DND-41 (cell line): ENCODE measurements around the gene MGAT5.

Source experiments
- ATAC-seq: fragments of 200-7000 bp; cut with Tn5 transposase; 3 replicates; pipeline ENCODE4 v1.9.1; 2021; ENCODE audit warnings: low read depth; ENCODE audit not compliant: insufficient read depth
- DNase-seq: peaks from one replicate; pipeline ENCODE4 v3.0.0-alpha.2; 2020
- H2AFZ ChIP-seq: 2 replicates; pipeline ENCODE4 v1.6.0; 2012; ENCODE audit warnings: low read depth, low read length
- H3K27ac ChIP-seq: 2 replicates; pipeline ENCODE4 v1.5.1; 2012; ENCODE audit warnings: low read length, inconsistent platforms
- H3K27me3 ChIP-seq: fragments of 200-600 bp; sonication (generic); 2 replicates; pipeline ENCODE4 v1.6.0; 2012; ENCODE audit warnings: low read length, mild to moderate bottlenecking, inconsistent platforms; ENCODE audit not compliant: insufficient read depth, poor library complexity
- H3K36me3 ChIP-seq: 2 replicates; pipeline ENCODE4 v1.5.1; 2012; ENCODE audit warnings: low read length, inconsistent platforms; ENCODE audit not compliant: insufficient read depth
- H3K4me1 ChIP-seq: 2 replicates; pipeline ENCODE4 v1.5.1; 2012; ENCODE audit warnings: mild to moderate bottlenecking, low read length; ENCODE audit not compliant: insufficient read depth
- H3K4me2 ChIP-seq: 2 replicates; pipeline ENCODE4 v1.6.0; 2012; ENCODE audit warnings: mild to moderate bottlenecking, moderate library complexity, low read length, inconsistent platforms; ENCODE audit not compliant: insufficient read depth
- H3K4me3 ChIP-seq, 2 experiments: fragments of 200-600 bp in 1 of 2; shearing (Covaris generic) in 1 of 2; 2 replicates each; pipeline ENCODE4 v1.5.1; 2012 to 2016; ENCODE audit warnings: inconsistent platforms in 2 of 2, low read length in 2 of 2, mild to moderate bottlenecking in 2 of 2, low read depth in 1 of 2, moderate library complexity in 1 of 2
- H3K79me2 ChIP-seq: 2 replicates; pipeline ENCODE4 v1.6.0; 2012; ENCODE audit warnings: low read length, inconsistent platforms; ENCODE audit not compliant: insufficient read depth
- H3K9ac ChIP-seq: 2 replicates; pipeline ENCODE4 v1.6.0; 2012; ENCODE audit warnings: low read depth, mild to moderate bottlenecking, inconsistent platforms, low read length, moderate library complexity
- H3K9me3 ChIP-seq: 2 replicates; pipeline ENCODE4 v1.5.1; 2012; ENCODE audit warnings: low read length, moderate library complexity, mild to moderate bottlenecking, inconsistent platforms; ENCODE audit not compliant: insufficient read depth, severe bottlenecking
- H4K20me1 ChIP-seq: 2 replicates; pipeline ENCODE4 v1.6.0; 2012; ENCODE audit warnings: low read length; ENCODE audit not compliant: insufficient read depth
- EZH2 ChIP-seq: IDR thresholded peaks from 3 replicates; pipeline ENCODE4 v1.6.1; 2012; ENCODE audit warnings: borderline replicate concordance, low read depth, mild to moderate bottlenecking, moderate library complexity, low read length, inconsistent platforms; ENCODE audit not compliant: severe bottlenecking
- TF ChIP-seq, protein P1 (sequence below): IDR thresholded peaks from 2 replicates; pipeline ENCODE4 v1.5.1; 2012; ENCODE audit warnings: borderline replicate concordance, low read length, moderate library complexity, mild to moderate bottlenecking; ENCODE audit not compliant: poor library complexity, severe bottlenecking; ENCODE audit errors: extremely low read depth

MGAT5 gene

DNA sequence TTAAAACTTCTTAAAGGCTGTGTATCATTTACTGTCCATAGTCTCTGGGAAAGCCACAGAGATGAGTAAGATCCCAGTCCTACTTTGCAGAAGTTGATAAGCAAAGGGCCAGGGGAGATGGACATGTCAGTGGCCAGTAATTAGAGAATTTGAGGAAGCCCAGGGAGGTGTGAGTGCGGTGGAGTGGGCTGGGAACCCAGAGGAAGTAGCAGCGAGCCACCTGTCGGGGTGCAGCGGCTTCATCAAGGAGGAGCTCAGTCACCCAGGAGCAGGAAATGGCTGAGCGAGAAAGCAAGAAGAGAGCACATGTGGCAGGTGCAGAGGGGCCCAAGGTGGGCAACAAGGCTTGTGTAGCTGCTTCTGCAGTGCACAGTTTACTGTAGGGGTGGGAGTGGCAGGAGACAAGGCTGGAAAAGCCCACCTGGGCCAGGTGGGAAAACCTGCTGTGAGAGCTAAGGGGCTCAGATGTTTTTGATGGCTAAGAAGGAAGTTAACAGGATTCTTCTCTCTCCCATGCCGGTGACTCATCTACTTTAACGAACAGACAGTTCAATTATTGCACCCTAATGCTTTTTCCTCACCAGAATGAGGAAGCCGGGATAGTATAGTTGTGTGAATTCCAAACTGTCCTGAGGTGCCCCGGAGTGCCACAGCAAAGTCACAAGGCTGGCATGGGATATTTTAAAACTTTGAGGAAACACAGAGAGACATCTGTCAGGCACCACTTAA lies 34.8 kb upstream of the MGAT5 start:
- TF ChIP-seq, protein P1, sequence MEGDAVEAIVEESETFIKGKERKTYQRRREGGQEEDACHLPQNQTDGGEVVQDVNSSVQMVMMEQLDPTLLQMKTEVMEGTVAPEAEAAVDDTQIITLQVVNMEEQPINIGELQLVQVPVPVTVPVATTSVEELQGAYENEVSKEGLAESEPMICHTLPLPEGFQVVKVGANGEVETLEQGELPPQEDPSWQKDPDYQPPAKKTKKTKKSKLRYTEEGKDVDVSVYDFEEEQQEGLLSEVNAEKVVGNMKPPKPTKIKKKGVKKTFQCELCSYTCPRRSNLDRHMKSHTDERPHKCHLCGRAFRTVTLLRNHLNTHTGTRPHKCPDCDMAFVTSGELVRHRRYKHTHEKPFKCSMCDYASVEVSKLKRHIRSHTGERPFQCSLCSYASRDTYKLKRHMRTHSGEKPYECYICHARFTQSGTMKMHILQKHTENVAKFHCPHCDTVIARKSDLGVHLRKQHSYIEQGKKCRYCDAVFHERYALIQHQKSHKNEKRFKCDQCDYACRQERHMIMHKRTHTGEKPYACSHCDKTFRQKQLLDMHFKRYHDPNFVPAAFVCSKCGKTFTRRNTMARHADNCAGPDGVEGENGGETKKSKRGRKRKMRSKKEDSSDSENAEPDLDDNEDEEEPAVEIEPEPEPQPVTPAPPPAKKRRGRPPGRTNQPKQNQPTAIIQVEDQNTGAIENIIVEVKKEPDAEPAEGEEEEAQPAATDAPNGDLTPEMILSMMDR, result no peak
- TF ChIP-seq EZH2, result no peak
- no peaks in the 10 kb centered on the region for H3K36me3 ChIP-seq
- H2AFZ ChIP-seq, result no peak overlapping the region
- no peaks in the 10 kb centered on the region for H3K9me3 ChIP-seq
- DNase-seq (no peak), ATAC-seq (no peak; the same call in 2 of the 3 replicates)
- no peak overlapping the region; the same call in 1 of the 2 replicates for H3K27ac ChIP-seq
- H3K79me2 ChIP-seq, result peaks cover 82% of the 10 kb centered on the region
- no peak overlapping the region for H3K4me2 ChIP-seq
- peaks cover 52% of the 10 kb centered on the region for H4K20me1 ChIP-seq
- 0 out of 2 replicates have a peak, but pooled peaks cover 3% of the 10 kb centered on the region for H3K4me1 ChIP-seq
- no peaks in the 10 kb centered on the region for H3K27me3 ChIP-seq
- H3K4me3 ChIP-seq, result no peak overlapping the region
- no peak overlapping the region for H3K9ac ChIP-seq

DNA sequence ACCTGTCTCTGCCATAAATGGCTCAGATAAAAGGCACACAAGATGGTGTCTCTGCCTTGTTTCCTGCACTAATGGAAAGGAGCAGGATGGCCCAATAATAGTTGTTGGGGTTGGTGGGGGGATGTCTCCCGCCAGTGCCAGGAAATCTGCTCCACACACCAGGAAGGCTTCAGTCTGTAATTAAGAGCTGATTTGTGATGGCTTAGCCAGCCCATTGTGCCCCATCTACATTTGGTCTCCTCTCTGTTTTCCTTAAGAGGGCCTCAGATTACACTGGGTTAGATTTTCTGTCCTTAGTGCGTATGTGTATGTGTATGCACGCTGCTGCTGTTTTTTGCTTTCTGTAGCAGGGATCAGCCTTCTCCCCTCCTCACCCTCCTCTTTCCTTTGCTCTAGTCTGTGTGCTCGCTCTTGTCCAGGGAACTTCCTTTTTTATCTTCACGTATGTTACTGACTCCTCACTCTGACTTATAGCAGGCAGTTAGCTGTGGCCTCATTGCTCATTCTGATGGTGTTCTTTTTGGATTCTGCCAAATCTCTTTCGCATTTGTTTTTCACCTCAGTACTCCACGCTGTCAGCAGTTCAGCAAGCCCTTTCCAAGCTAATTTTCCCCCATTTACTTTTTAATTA lies 33.4 kb upstream of the MGAT5 start:
- TF ChIP-seq, protein P1, result no peak
- no peak for TF ChIP-seq EZH2
- Histone ChIP-seq H3K4me2 (no peak overlapping the region), H3K27me3 (no peaks in the 10 kb centered on the region), H3K9ac (no peak overlapping the region), H4K20me1 (peaks cover 53% of the 10 kb centered on the region), H3K79me2 (peaks cover 83% of the 10 kb centered on the region), H3K36me3 (no peaks in the 10 kb centered on the region), H3K4me1 (0 out of 2 replicates have a peak, but pooled peaks cover 3% of the 10 kb centered on the region), H3K9me3 (no peaks in the 10 kb centered on the region), H2AFZ (no peak overlapping the region), H3K27ac (no peak overlapping the region), H3K4me3 (no peak overlapping the region)
- no peak for DNase-seq
- ATAC-seq, result no peak

DNA sequence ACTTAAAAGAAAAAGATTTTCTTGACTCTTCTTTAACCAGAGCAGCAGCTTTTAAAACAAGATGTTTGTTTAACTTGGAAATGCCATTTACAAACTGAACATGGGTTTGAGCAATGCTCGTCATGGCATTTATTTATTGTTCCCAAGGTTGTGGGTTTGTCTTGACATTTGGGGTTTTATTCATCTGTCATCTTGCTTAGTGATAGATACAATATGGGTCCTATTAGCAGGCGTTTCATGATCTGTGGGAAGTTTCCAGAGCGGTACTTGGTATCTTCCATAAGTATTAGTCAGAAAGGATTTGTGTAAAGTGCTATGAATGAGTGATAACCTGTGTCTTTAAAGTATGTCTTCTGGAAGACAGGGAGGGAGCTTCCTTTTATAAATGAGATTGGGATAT lies 29.9 kb upstream of the MGAT5 start:
- TF ChIP-seq, protein P1, result no peak
- no peak for TF ChIP-seq EZH2
- H3K9me3 ChIP-seq, result peaks cover 2% of the 10 kb centered on the region
- DNase-seq, result no peak
- peaks cover 82% of the 10 kb centered on the region for H3K79me2 ChIP-seq
- no peak overlapping the region for H3K9ac ChIP-seq
- no peak for ATAC-seq
- no peak overlapping the region for H3K4me2 ChIP-seq
- H3K27ac ChIP-seq, result no peak overlapping the region
- H3K4me3 ChIP-seq, result no peak overlapping the region
- 0 out of 2 replicates have a peak, but pooled peaks cover 3% of the 10 kb centered on the region for H3K4me1 ChIP-seq
- no peaks in the 10 kb centered on the region for H3K36me3 ChIP-seq
- H4K20me1 ChIP-seq, result peaks cover 29% of the 10 kb centered on the region
- H3K27me3 ChIP-seq, result no peaks in the 10 kb centered on the region
- H2AFZ ChIP-seq, result no peak overlapping the region
